ENCODE data around the gene FZD7. TPM values are rescaled to one million over a fixed set of nuclear protein-coding genes. Genes with fewer than 3 reads are reported as not detected.

The FZD7 gene
- total RNA-seq, 4 donors from 2014 or later: 2.6 to 11.3 (median 4.0) TPM

GRCh38 chr2:202024871-202025270 is 8.8 kb upstream of the FZD7 start:
- no peak overlapping the region for H3K4me3 ChIP-seq
- no peak overlapping the region for H3K27ac ChIP-seq
- H3K4me1 ChIP-seq: peaks cover 0 to 11% (median 0%) of the 10 kb centered on the region in 3 donors
- H3K36me3 ChIP-seq: no peaks in the 10 kb centered on the region
- no peak for DNase-seq
- TF ChIP-seq POLR2A (IDR thresholded peaks at IDR 0.05) (no peak), CTCF (IDR thresholded peaks at IDR 0.05) (no peak)
- peaks cover 0 to 14% (median 0%) of the 10 kb centered on the region in 4 donors for H3K27me3 ChIP-seq
- 80 to 83% methylated on average over 9 of the region's 9 CpGs for WGBS, 2 donors
- no peaks in the 10 kb centered on the region for H3K9me3 ChIP-seq
- intact Hi-C loops (cut with DNase I): no loop called here

GRCh38 chr2:202025816-202026215 is 7.8 kb upstream of the FZD7 start:
- H3K27ac ChIP-seq: no peak overlapping the region
- intact Hi-C loops (cut with DNase I): no loop called here
- WGBS, 2 donors: 78 to 82% methylated on average over 5 of the region's 5 CpGs
- TF ChIP-seq CTCF (IDR thresholded peaks at IDR 0.05): no peak
- no peak for TF ChIP-seq POLR2A (IDR thresholded peaks at IDR 0.05)
- H3K4me1 ChIP-seq: peaks cover 0 to 5% (median 0%) of the 10 kb centered on the region in 3 donors
- no peak overlapping the region for H3K4me3 ChIP-seq
- DNase-seq: no peak
- H3K9me3 ChIP-seq: no peaks in the 10 kb centered on the region
- H3K36me3 ChIP-seq: no peaks in the 10 kb centered on the region
- H3K27me3 ChIP-seq: peaks cover 0 to 18% (median 0%) of the 10 kb centered on the region in 4 donors

- H3K4me1 ChIP-seq: peaks cover 0 to 6% (median 0%) of the 10 kb centered on the region in 3 donors
- H3K27me3 ChIP-seq: peaks cover 0 to 24% (median 0%) of the 10 kb centered on the region in 4 donors
- WGBS, 2 donors: 85 to 87% methylated on average over 5 of the region's 5 CpGs
These were observed 7.1 kb upstream of the FZD7 start for GRCh38 chr2:202026507-202026906.

GRCh38 chr2:202030691-202031090 is 3.0 kb upstream of the FZD7 start:
- TF ChIP-seq CTCF (IDR thresholded peaks at IDR 0.05) (no peak), POLR2A (IDR thresholded peaks at IDR 0.05) (no peak)
- intact Hi-C loops (cut with DNase I): no loop called here
- Histone ChIP-seq H3K36me3 (peaks cover 0 to under 1% (median 0%) of the 10 kb centered on the region in 3 donors), H3K27me3 (peaks cover 0 to 41% (median 0%) of the 10 kb centered on the region in 4 donors), H3K27ac (peak overlapping the region in 1 of 4 donors; percentile 91), H3K4me3 (no peak overlapping the region), H3K9me3 (no peaks in the 10 kb centered on the region), H3K4me1 (peaks cover 18 to 32% (median 25%) of the 10 kb centered on the region in 3 donors)
- no peak for DNase-seq
- 70 to 78% methylated on average over 4 of the region's 4 CpGs for WGBS, 2 donors

More at GRCh38 chr2:202026507-202026906, 7.1 kb upstream of the FZD7 start:
- Histone ChIP-seq H3K4me3 (no peak overlapping the region), H3K9me3 (no peaks in the 10 kb centered on the region), H3K27ac (no peak overlapping the region), H3K36me3 (no peaks in the 10 kb centered on the region)
- intact Hi-C loops (cut with DNase I): no loop called here
- no peak for DNase-seq
- TF ChIP-seq CTCF (IDR thresholded peaks at IDR 0.05) (no peak), POLR2A (IDR thresholded peaks at IDR 0.05) (no peak)

- intact Hi-C loops (cut with DNase I): no loop called here
- DNase-seq: no peak
- Histone ChIP-seq H3K36me3 (peaks cover 0 to 7% (median 0%) of the 10 kb centered on the region in 3 donors), H3K4me1 (peaks cover 19 to 39% (median 25%) of the 10 kb centered on the region in 3 donors), H3K4me3 (no peak overlapping the region), H3K27ac (peak overlapping the region in 2 of 4 donors; percentile 91 to 94), H3K9me3 (no peaks in the 10 kb centered on the region), H3K27me3 (peaks cover 0 to 48% (median 0%) of the 10 kb centered on the region in 4 donors)
- TF ChIP-seq POLR2A (IDR thresholded peaks at IDR 0.05) (no peak), CTCF (IDR thresholded peaks at IDR 0.05) (no peak)
- 48 to 52% methylated on average over 4 of the region's 4 CpGs for WGBS, 2 donors
These were observed 2.3 kb upstream of the FZD7 start for GRCh38 chr2:202031246-202031951.
